Small intestine (tissue), 4 donors: Measurements from ENCODE around the gene CGB8. TPM values are rescaled to one million over a fixed set of nuclear protein-coding genes. Genes with fewer than 3 reads are reported as not detected.

Experiments used
- polyA plus RNA-seq, 4 donors: library from polyadenylated mRNA; stranded (reverse) in 3 of 4; unstranded in 1 of 4; fragments of 200-250 nt in 3 of 4; fragments of 120-200 nt in 1 of 4; gene quantifications; one replicate each; pipeline versions ENCODE4 v1.2.1 to v1.2.3, GENCODE V29; 2013
- donor health status: healthy with polysubstance abuse.
- donor health status: Bipolar disorder and iron deficiency.
- donor health status: healthy.

Gene CGB8
- polyA plus RNA-seq, 4 donors = not detected

Other genes starting within 250 kb of the CGB8 start
- 10 to 100 TPM; 16.2 to 70.9 (median 30.2) TPM for gene BCAT2, start 238.1 kb downstream of the CGB8 start, polyA plus RNA-seq
- 100 to 1,000 TPM in 1 of 4 donors, 10 to 100 TPM in 1, 1 to 10 TPM in 1, not detected in 1; 4.4 to 102 (median 11.6) TPM for gene HSD17B14, start 212.6 kb downstream of the CGB8 start, polyA plus RNA-seq
- 10 to 100 TPM in 2 of 4 donors, 1 to 10 TPM in 2; 4.0 to 20.3 (median 12.8) TPM for gene PLEKHA4, start 180.5 kb downstream of the CGB8 start, polyA plus RNA-seq
- 10 to 100 TPM; 52.8 to 73.0 (median 60.6) TPM for gene PPP1R15A, start 176.7 kb downstream of the CGB8 start, polyA plus RNA-seq
- under 1 TPM in 2 of 4 donors, not detected in 2; 0.10 to 0.38 TPM for gene TULP2, start 150.4 kb downstream of the CGB8 start, polyA plus RNA-seq
- gene NUCB1, start 148.8 kb downstream of the CGB8 start, polyA plus RNA-seq = 100 to 1,000 TPM; 102 to 359 (median 228) TPM
- 10 to 100 TPM in 2 of 4 donors, 1 to 10 TPM in 2; 2.9 to 36.2 (median 13.8) TPM for gene DHDH, start 115.4 kb downstream of the CGB8 start, polyA plus RNA-seq
- 100 to 1,000 TPM; 138 to 199 (median 162) TPM for gene BAX, start 94.2 kb downstream of the CGB8 start, polyA plus RNA-seq
- gene FTL, start 83.8 kb downstream of the CGB8 start, polyA plus RNA-seq = 1,000 to 10,000 TPM; 4,142 to 9,292 (median 8,268) TPM
- gene GYS1, start 55.8 kb downstream of the CGB8 start, polyA plus RNA-seq = 10 to 100 TPM; 16.2 to 40.0 (median 25.0) TPM
- gene RUVBL2, start 55.2 kb downstream of the CGB8 start, polyA plus RNA-seq = 100 to 1,000 TPM in 1 of 4 donors, 10 to 100 TPM in 3; 45.4 to 108 (median 57.3) TPM
- gene LHB, start 32.0 kb downstream of the CGB8 start, polyA plus RNA-seq = 10 to 100 TPM in 1 of 4 donors, 1 to 10 TPM in 2, under 1 TPM in 1; 0.12 to 40.5 (median 5.2) TPM
- not detected for gene CGB3, start 24.8 kb downstream of the CGB8 start, polyA plus RNA-seq
- not detected for gene CGB2, start 17.2 kb downstream of the CGB8 start, polyA plus RNA-seq
- not detected for gene CGB1, start 12.2 kb downstream of the CGB8 start, polyA plus RNA-seq
- under 1 TPM in 1 of 4 donors, not detected in 3; 0.09 TPM for gene CGB5, start 5.3 kb downstream of the CGB8 start, polyA plus RNA-seq
- gene CGB7, start 8.6 kb upstream of the CGB8 start, polyA plus RNA-seq = under 1 TPM in 2 of 4 donors, not detected in 2; 0.03 to 0.13 TPM
- under 1 TPM in 1 of 4 donors, not detected in 3; 0.34 TPM for gene NTF4, start 15.7 kb upstream of the CGB8 start, polyA plus RNA-seq
- under 1 TPM in 1 of 4 donors, not detected in 3; 0.03 TPM for gene KCNA7, start 23.6 kb upstream of the CGB8 start, polyA plus RNA-seq
- gene SNRNP70, start 36.3 kb upstream of the CGB8 start, polyA plus RNA-seq = 100 to 1,000 TPM; 159 to 237 (median 223) TPM
- gene LIN7B, start 65.3 kb upstream of the CGB8 start, polyA plus RNA-seq = 10 to 100 TPM in 2 of 4 donors, 1 to 10 TPM in 2; 7.7 to 21.9 (median 14.5) TPM
- gene C19orf73, start 70.0 kb upstream of the CGB8 start, polyA plus RNA-seq = 1 to 10 TPM; 1.4 to 7.6 (median 4.4) TPM
- 10 to 100 TPM in 3 of 4 donors, 1 to 10 TPM in 1; 2.8 to 48.6 (median 30.1) TPM for gene PPFIA3, start 70.4 kb upstream of the CGB8 start, polyA plus RNA-seq
- gene HRC, start 106.3 kb upstream of the CGB8 start, polyA plus RNA-seq = 1 to 10 TPM in 3 of 4 donors, under 1 TPM in 1; 0.67 to 2.6 (median 2.0) TPM
- gene TRPM4, start 108.7 kb upstream of the CGB8 start, polyA plus RNA-seq = 100 to 1,000 TPM in 2 of 4 donors, 10 to 100 TPM in 2; 15.8 to 298 (median 92.6) TPM